K562 (cell line): ENCODE data around the gene EAPP. TPM values are rescaled to one million over a fixed set of nuclear protein-coding genes. Genes with fewer than 3 reads are reported as not detected.

Experiments
- ARHGAP35 ChIP-seq: fragments of 450-650 bp; IDR thresholded peaks from 2 replicates; pipeline ENCODE4 v1.6.1; 2018; ENCODE audit not compliant: partially characterized antibody
- ATF1 ChIP-seq, 2 experiments: fragments of 450-650 bp in 1 of 2; IDR thresholded peaks; 2 replicates each; pipeline ENCODE4 v1.6.1; 2016; ENCODE audit warnings: missing compliant biosample characterization in 1 of 2, missing genetic modification characterization in 1 of 2
- ATF7 ChIP-seq: fragments of 450-650 bp; IDR thresholded peaks from 2 replicates; pipeline ENCODE4 v1.7.1; 2014; ENCODE audit warnings: mild to moderate bottlenecking, moderate library complexity
- DPF2 ChIP-seq: fragments of 450-650 bp; IDR thresholded peaks from 2 replicates; pipeline ENCODE4 v1.6.1; 2016
- FOXP1 ChIP-seq: sonication (generic); formaldehyde crosslinking; IDR thresholded peaks from 2 replicates; pipeline ENCODE4 v1.8.0; 2022; ENCODE audit warnings: mild to moderate bottlenecking, missing genetic modification reagents
- HCFC1 ChIP-seq: IDR thresholded peaks from 2 replicates; pipeline ENCODE4 v1.6.1; 2012; ENCODE audit warnings: low read depth, low read length, improper control_type of control experiment
- POLR2A ChIP-seq: fragments of 450-650 bp; conservative IDR thresholded peaks from 2 replicates; pipeline ENCODE4 v1.6.1; 2016
- RAD51 ChIP-seq: fragments of 450-650 bp; IDR thresholded peaks from 2 replicates; pipeline ENCODE4 v1.7.1; 2016; ENCODE audit warnings: low read depth, mild to moderate bottlenecking, borderline replicate concordance
- SIN3A ChIP-seq, 2 experiments: fragments of 150-350 bp in 1 of 2; IDR thresholded peaks; 2 replicates each; pipeline ENCODE4 v1.6.1; 2011 to 2016; ENCODE audit warnings: borderline replicate concordance in 2 of 2, low read depth in 2 of 2, low read length in 2 of 2, mild to moderate bottlenecking in 2 of 2, moderate library complexity in 2 of 2; ENCODE audit not compliant: control insufficient read depth in 1 of 2
- WHSC1 ChIP-seq: IDR thresholded peaks from one replicate; pipeline ENCODE4 v1.6.1; 2012; ENCODE audit warnings: low read length, control low read depth, inconsistent platforms
- ZNF699 ChIP-seq: fragments of 250-450 bp; sonication (Bioruptor Pico); IDR thresholded peaks from 2 replicates; pipeline ENCODE4 v1.8.0; 2021; ENCODE audit warnings: mild to moderate bottlenecking, moderate library complexity; ENCODE audit not compliant: insufficient replicate concordance
- polyA plus RNA-seq, 8 experiments: library from polyadenylated mRNA; depleted of rRNA in 4 of 8; stranded (reverse) in 5 of 8; unstranded in 3 of 8; fragments of >200 nt; fragmentation: Nextera tagmentation in 2 of 8; fragmentation: Illumina TruSeq in 1 of 8; extraction: Ambion mirVana in 2 of 8; extraction: Trizol in 1 of 8; gene quantifications; 2 replicates each; pipeline versions ENCODE4 v1.2.1 to v1.2.3, GENCODE V29; 2011 to 2014; ENCODE audit warnings: inconsistent platforms in 1 of 8, missing spikeins in 1 of 8
- total RNA-seq, 7 experiments: library from RNA; depleted of rRNA in 6 of 7; stranded (reverse); fragments of >200 nt in 6 of 7; fragmentation: Illumina TruSeq in 2 of 7; extraction: Trizol in 2 of 7; gene quantifications; 2 replicates each; pipeline versions ENCODE4 v1.2.1 to v1.2.3, GENCODE V29; 2011 to 2021; ENCODE audit warnings: low replicate concordance in 1 of 7
- TF ChIP-seq, protein P1 (sequence below): sonication (generic); formaldehyde crosslinking; IDR thresholded peaks from 2 replicates; pipeline ENCODE4 v1.8.0; 2022; ENCODE audit warnings: mild to moderate bottlenecking, missing genetic modification reagents
- TF ChIP-seq, protein P2 (sequence below): sonication (generic); formaldehyde crosslinking; IDR thresholded peaks from 2 replicates; pipeline ENCODE4 v1.9.0; 2022; ENCODE audit warnings: mild to moderate bottlenecking, missing genetic modification reagents
- TF ChIP-seq, protein P3 (sequence below), 2 experiments: fragments of 200-800 bp in 1 of 2; sonication (Bioruptor generic) in 1 of 2; sonication (generic) in 1 of 2; formaldehyde crosslinking in 1 of 2; IDR thresholded peaks in 1 of 2; conservative IDR thresholded peaks in 1 of 2; 2 replicates each; pipeline versions ENCODE4 v1.5.0 to v1.6.1; 2016 to 2020; ENCODE audit warnings: missing compliant biosample characterization in 1 of 2, missing genetic modification characterization in 1 of 2, missing genetic modification reagents in 1 of 2
- TF ChIP-seq, protein P4 (sequence below): sonication (generic); formaldehyde crosslinking; IDR thresholded peaks from 2 replicates; pipeline ENCODE4 v1.8.0; 2022; ENCODE audit warnings: mild to moderate bottlenecking, missing genetic modification reagents
- TF ChIP-seq, protein P5 (sequence below), 2 experiments: fragments of 450-650 bp in 1 of 2; IDR thresholded peaks; 2 replicates each; pipeline ENCODE4 v1.6.1; 2011 to 2017; ENCODE audit warnings: low read depth in 2 of 2, antibody characterized with exemption in 1 of 2, borderline replicate concordance in 1 of 2, low read length in 1 of 2, mild to moderate bottlenecking in 1 of 2, mixed read lengths in 1 of 2; ENCODE audit not compliant: control insufficient read depth in 1 of 2

Gene EAPP
- total and polyA plus RNA-seq, 9 of the 15 experiments (the other 6 are each of a cell fraction or from before 2014, with no cell fraction given): 19.0 to 67.6 (median 30.3) TPM

DNA sequence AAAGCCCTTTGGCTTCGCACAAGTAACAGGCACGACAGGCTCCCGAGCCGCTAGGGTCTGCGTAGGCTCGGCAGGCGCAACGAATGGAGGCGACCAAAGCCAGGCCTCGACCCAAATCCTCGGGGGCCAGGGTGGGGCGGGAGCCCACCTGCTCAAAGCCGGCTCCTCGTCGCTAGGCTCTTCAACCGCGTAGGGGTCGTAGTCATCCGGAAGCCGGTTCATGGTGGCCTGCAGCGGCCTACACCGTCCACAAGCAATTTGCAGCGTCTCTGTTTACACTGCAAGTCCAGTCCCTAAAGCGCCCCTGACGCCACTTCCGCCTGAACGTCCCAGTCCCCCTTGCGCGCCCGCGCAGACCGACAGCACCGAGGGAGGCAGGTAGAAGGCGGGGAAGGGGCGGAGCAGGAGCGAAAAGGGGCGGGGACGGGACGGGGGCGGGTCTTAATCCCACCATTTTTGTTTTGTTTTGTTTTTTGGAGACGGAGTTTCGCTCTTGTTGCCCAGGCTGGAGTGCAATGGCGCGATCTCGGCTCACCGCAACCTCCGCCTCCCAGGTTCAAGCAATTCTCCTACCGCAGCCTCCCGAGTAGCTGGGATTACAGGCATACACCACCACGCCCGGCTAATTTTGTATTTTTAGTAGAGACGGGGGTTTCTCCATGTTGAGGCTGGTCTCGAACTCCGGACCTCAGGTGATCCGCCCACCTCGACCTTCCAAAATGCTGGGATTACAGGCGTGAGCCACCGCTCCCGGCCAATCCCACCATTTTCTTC, at the start of gene EAPP (continued):
- TF ChIP-seq, protein P1, sequence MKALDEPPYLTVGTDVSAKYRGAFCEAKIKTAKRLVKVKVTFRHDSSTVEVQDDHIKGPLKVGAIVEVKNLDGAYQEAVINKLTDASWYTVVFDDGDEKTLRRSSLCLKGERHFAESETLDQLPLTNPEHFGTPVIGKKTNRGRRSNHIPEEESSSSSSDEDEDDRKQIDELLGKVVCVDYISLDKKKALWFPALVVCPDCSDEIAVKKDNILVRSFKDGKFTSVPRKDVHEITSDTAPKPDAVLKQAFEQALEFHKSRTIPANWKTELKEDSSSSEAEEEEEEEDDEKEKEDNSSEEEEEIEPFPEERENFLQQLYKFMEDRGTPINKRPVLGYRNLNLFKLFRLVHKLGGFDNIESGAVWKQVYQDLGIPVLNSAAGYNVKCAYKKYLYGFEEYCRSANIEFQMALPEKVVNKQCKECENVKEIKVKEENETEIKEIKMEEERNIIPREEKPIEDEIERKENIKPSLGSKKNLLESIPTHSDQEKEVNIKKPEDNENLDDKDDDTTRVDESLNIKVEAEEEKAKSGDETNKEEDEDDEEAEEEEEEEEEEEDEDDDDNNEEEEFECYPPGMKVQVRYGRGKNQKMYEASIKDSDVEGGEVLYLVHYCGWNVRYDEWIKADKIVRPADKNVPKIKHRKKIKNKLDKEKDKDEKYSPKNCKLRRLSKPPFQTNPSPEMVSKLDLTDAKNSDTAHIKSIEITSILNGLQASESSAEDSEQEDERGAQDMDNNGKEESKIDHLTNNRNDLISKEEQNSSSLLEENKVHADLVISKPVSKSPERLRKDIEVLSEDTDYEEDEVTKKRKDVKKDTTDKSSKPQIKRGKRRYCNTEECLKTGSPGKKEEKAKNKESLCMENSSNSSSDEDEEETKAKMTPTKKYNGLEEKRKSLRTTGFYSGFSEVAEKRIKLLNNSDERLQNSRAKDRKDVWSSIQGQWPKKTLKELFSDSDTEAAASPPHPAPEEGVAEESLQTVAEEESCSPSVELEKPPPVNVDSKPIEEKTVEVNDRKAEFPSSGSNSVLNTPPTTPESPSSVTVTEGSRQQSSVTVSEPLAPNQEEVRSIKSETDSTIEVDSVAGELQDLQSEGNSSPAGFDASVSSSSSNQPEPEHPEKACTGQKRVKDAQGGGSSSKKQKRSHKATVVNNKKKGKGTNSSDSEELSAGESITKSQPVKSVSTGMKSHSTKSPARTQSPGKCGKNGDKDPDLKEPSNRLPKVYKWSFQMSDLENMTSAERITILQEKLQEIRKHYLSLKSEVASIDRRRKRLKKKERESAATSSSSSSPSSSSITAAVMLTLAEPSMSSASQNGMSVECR: peak; percentile 71; the same call in 1 of the 2 replicates
- TF ChIP-seq WHSC1 (no peak), RAD51 (no peak), POLR2A (peak; percentile 85), FOXP1 (CRISPR knock-in tag) (no peak), DPF2 (no peak), SIN3A (IDR thresholded peaks at IDR 0.05; ENCODE audit: borderline replicate concordance in 2 of 2, control insufficient read depth in 1 of 2, low read depth in 2 of 2, low read length in 2 of 2) (peak; percentile 30 to 42; a peak in 2 of 4 replicates), ATF7 (peak; percentile 74), ZNF699 (CRISPR knock-in tag) (no peak), ARHGAP35 (no peak), HCFC1 (peak; percentile 62), ATF1 (CRISPR knock-in tag; IDR thresholded peaks at IDR 0.05) (no peak), ATF1 (tag; IDR thresholded peaks at IDR 0.05) (peak; percentile 81)
- TF ChIP-seq, protein P2, sequence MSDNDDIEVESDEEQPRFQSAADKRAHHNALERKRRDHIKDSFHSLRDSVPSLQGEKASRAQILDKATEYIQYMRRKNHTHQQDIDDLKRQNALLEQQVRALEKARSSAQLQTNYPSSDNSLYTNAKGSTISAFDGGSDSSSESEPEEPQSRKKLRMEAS (CRISPR knock-in tag): peak; percentile 56
- TF ChIP-seq, protein P3, sequence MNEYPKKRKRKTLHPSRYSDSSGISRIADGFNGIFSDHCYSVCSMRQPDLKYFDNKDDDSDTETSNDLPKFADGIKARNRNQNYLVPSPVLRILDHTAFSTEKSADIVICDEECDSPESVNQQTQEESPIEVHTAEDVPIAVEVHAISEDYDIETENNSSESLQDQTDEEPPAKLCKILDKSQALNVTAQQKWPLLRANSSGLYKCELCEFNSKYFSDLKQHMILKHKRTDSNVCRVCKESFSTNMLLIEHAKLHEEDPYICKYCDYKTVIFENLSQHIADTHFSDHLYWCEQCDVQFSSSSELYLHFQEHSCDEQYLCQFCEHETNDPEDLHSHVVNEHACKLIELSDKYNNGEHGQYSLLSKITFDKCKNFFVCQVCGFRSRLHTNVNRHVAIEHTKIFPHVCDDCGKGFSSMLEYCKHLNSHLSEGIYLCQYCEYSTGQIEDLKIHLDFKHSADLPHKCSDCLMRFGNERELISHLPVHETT (CRISPR knock-in tag; conservative IDR thresholded peaks at IDR 0.05 in 1 of 2, IDR thresholded peaks at IDR 0.05 in 1 of 2): peak in 1 of 2 experiments; percentile 51; a peak in 1 of 4 replicates
- TF ChIP-seq, protein P4, sequence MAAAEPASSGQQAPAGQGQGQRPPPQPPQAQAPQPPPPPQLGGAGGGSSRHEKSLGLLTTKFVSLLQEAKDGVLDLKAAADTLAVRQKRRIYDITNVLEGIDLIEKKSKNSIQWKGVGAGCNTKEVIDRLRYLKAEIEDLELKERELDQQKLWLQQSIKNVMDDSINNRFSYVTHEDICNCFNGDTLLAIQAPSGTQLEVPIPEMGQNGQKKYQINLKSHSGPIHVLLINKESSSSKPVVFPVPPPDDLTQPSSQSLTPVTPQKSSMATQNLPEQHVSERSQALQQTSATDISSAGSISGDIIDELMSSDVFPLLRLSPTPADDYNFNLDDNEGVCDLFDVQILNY (CRISPR knock-in tag): no peak
- TF ChIP-seq, protein P5, sequence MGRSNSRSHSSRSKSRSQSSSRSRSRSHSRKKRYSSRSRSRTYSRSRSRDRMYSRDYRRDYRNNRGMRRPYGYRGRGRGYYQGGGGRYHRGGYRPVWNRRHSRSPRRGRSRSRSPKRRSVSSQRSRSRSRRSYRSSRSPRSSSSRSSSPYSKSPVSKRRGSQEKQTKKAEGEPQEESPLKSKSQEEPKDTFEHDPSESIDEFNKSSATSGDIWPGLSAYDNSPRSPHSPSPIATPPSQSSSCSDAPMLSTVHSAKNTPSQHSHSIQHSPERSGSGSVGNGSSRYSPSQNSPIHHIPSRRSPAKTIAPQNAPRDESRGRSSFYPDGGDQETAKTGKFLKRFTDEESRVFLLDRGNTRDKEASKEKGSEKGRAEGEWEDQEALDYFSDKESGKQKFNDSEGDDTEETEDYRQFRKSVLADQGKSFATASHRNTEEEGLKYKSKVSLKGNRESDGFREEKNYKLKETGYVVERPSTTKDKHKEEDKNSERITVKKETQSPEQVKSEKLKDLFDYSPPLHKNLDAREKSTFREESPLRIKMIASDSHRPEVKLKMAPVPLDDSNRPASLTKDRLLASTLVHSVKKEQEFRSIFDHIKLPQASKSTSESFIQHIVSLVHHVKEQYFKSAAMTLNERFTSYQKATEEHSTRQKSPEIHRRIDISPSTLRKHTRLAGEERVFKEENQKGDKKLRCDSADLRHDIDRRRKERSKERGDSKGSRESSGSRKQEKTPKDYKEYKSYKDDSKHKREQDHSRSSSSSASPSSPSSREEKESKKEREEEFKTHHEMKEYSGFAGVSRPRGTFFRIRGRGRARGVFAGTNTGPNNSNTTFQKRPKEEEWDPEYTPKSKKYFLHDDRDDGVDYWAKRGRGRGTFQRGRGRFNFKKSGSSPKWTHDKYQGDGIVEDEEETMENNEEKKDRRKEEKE (IDR thresholded peaks at IDR 0.05; ENCODE audit: borderline replicate concordance in 1 of 2, control insufficient read depth in 1 of 2, low read depth in 2 of 2, low read length in 1 of 2): no peak
